ENCODE results near the gene NCLN.
"Not testable (repeated sequence)": the region's sequence is repeated elsewhere in the genome, so short reads cannot be mapped to it uniquely, and the experiment has no call there.

Gene NCLN

GRCh38 chr19:3198901-3199700 is 13.4 kb downstream of the NCLN start:
- DNase-seq (ENCODE audit: low read depth in 2 of 2), result no peak

- DNase-seq (ENCODE audit: low read depth in 2 of 2), result no peak
These were observed 15.5 kb downstream of the NCLN start for GRCh38 chr19:3201072-3201700.

GRCh38 chr19:3201911-3202310 is 16.2 kb downstream of the NCLN start:
- no peak for DNase-seq (ENCODE audit: low read depth in 2 of 2)

- DNase-seq (ENCODE audit: low read depth in 2 of 2), result no peak
These were observed 16.6 kb downstream of the NCLN start for GRCh38 chr19:3202346-3202745.

GRCh38 chr19:3202895-3203294 is 17.2 kb downstream of the NCLN start:
- DNase-seq (ENCODE audit: low read depth in 2 of 2), result not testable (repeated sequence)

GRCh38 chr19:3203805-3204645 is 18.3 kb downstream of the NCLN start:
- DNase-seq (ENCODE audit: low read depth in 2 of 2), result no peak

- DNase-seq (ENCODE audit: low read depth in 2 of 2), result no peak
These were observed 19.0 kb downstream of the NCLN start for GRCh38 chr19:3204646-3205275.

- no peak for DNase-seq (ENCODE audit: low read depth in 2 of 2)
These were observed 20.7 kb downstream of the NCLN start for GRCh38 chr19:3206216-3206953.

GRCh38 chr19:3207461-3208242 is 21.9 kb downstream of the NCLN start:
- no peak for DNase-seq (ENCODE audit: low read depth in 2 of 2)

- DNase-seq (ENCODE audit: low read depth in 2 of 2), result no peak
These were observed 22.8 kb downstream of the NCLN start for GRCh38 chr19:3208317-3209207.

- DNase-seq (ENCODE audit: low read depth in 2 of 2), result no peak
These were observed 24.8 kb downstream of the NCLN start for GRCh38 chr19:3210347-3211017.

GRCh38 chr19:3211191-3211590 is 25.5 kb downstream of the NCLN start:
- no peak for DNase-seq (ENCODE audit: low read depth in 2 of 2)

GRCh38 chr19:3213159-3213558 is 27.4 kb downstream of the NCLN start:
- DNase-seq (ENCODE audit: low read depth in 2 of 2), result no peak

GRCh38 chr19:3216874-3217273 is 31.1 kb downstream of the NCLN start:
- DNase-seq (ENCODE audit: low read depth in 2 of 2), result no peak

GRCh38 chr19:3220576-3220975 is 34.8 kb downstream of the NCLN start:
- no peak for DNase-seq (ENCODE audit: low read depth in 2 of 2)

GRCh38 chr19:3221576-3221975 is 35.8 kb downstream of the NCLN start:
- DNase-seq (ENCODE audit: low read depth in 2 of 2), result not testable (repeated sequence)

- DNase-seq (ENCODE audit: low read depth in 2 of 2), result no peak
These were observed 37.0 kb downstream of the NCLN start for GRCh38 chr19:3222709-3223108.

- DNase-seq (ENCODE audit: low read depth in 2 of 2), result peak in 1 of 2 experiments; percentile 3
These were observed 38.8 kb downstream of the NCLN start, which contains the start of gene CELF5 for GRCh38 chr19:3224346-3225168. Gene CELF5 (plus strand): TSS chr19:3224661. CDS start chr19:3224740, 79 bp downstream.

Measured in fibroblast of skin of left biceps (primary cell).